HG03045 (cell line): ENCODE measurements around the gene CCAR1.
A peak's percentile ranks its signal among the peaks of the same experiment; 100 is the strongest.
"Not testable (repeated sequence)": the region's sequence is repeated elsewhere in the genome, so short reads cannot be mapped to it uniquely, and the experiment has no call there.

ENCODE experiments used
- ATAC-seq: cut with Tn5 transposase; IDR thresholded peaks from one replicate; pipeline ENCODE4 v1.9.1; 2021; ENCODE audit warnings: mild to moderate bottlenecking, moderate library complexity; ENCODE audit not compliant: unreplicated experiment

CCAR1 gene

DNA sequence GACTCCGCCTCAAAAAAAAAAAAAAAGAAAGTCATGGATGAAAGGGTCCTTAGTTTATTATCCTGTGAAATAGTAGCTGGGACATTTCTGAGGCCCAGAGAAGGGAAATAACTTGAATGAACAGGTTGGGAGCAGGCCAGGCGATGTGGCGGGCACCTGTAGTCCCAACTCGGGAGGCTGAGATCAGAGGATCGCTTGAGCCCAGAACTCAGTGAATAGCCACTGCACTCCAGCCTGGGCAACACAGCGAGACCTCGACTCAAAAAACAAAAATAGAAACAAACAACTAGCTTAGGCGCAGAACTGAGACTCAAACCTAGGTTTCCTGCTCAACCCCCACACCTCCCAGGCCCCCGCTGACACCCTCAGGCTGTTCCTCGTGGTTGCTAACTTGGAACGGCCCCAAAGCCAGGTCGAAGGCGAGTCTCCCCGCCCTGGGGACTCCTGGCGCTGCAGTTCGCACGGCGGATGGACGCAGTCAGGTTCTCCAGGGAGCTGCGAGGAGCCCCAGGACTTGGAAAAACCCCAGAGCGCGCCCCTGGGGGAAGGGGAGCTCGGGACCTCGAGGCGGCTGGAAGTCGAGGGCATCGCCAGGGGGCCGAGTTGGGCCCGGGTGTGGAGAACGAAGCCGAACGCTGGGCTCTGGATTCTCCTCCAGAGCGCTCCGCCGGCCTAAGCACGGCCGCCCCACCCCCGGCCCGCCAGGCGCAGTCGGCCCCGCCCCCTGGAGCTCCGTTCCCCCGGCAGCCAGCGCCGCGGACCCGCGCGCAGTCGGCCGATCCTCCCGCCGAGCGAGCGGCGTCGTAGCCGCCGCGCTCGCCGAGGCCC lies 105.9 kb downstream of the CCAR1 start, which contains the start of gene STOX1:
STOX1 (plus strand) TSS at position 768 of the 828 bp plus-strand sequence. CDS start 93 bp downstream, outside the sequence.
- ATAC-seq: peak; percentile 58

DNA sequence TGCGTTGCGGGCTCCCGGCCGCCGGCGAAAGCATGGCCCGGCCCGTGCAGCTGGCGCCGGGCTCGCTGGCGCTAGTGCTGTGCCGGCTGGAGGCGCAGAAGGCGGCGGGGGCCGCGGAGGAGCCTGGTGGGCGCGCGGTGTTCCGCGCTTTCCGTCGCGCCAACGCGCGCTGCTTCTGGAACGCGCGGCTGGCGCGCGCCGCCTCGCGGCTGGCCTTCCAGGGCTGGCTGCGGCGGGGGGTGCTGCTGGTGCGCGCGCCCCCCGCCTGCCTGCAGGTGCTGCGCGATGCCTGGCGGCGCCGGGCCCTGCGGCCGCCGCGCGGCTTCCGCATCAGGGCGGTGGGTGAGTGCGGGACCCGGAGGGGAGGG lies 106.5 kb downstream of the CCAR1 start:
- peak; percentile 30 for ATAC-seq

DNA sequence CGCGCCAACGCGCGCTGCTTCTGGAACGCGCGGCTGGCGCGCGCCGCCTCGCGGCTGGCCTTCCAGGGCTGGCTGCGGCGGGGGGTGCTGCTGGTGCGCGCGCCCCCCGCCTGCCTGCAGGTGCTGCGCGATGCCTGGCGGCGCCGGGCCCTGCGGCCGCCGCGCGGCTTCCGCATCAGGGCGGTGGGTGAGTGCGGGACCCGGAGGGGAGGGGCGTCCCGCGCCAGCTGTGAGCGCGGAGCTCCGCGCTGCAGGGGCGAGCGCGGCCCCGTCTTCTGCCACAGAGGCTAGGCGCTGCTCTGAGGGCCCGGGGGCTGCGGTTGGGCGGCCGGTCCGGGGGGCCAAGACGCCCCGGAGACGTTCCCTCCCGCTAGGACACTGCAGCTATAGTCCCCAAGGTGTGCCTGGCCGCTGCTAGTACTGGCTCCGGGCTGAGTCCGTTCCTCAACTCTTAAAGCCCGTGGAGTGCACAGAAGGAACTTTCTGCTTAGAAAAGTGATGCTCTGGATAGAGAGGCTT lies 107.1 kb downstream of the CCAR1 start:
- peak; percentile 29 for ATAC-seq

DNA sequence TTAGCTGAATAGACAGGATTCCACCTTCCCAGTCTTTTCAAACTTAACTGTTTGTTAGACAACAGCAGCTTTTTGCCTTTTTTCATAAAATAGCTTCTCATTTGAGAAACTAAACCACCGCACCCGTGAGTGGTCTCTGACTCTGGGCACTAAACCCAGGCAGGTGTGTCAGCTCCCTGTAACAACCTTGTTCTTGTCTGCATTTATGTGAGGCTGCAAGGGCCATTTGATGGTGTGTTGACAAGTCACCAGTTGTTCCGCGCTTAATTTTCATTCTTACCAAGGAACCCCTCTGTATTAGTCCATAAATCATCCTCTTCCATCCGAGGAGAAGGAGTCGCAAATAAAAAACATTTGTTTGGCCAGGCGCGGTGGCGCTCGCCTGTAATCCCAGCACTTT lies 107.8 kb downstream of the CCAR1 start:
- ATAC-seq: no peak

DNA sequence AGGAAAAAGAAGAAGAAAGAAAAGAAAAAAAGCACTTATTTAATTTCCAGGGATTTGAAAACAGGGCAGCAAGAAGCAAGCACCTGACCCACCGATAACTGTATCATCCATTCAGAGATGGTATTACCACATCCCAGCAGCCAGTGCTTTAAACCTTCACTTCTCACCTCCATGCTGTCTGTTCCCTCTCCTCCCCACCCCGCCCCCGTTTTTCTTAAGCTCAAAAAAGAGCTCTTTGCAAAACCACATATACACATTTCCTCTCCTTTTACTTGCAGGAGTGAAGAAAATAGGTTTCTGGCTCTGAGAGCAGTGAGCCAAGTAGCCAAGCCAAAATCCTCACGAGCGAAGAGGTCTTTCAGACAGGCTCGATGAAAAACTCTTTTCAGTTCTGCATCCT lies 108.5 kb downstream of the CCAR1 start:
- ATAC-seq: no peak

DNA sequence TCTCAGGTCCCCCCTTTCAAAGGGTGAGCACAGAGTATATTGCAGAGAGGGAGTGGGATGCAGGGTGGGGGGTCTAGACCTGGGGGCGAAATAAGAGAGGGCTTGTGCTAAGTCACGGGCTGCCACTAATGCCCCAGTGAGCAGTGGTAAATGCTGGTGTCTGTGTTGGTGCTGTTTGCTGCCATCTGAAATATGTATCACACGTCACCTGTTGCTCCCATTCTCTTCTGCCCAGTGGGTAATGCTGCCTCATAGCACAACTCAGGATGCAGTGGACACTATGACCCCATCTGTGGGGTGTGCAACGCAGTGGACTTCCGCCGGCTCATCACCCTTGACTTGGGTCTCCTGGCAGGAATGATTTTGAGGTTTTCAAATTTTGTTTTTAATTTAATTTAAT lies 108.9 kb downstream of the CCAR1 start:
- no peak for ATAC-seq

DNA sequence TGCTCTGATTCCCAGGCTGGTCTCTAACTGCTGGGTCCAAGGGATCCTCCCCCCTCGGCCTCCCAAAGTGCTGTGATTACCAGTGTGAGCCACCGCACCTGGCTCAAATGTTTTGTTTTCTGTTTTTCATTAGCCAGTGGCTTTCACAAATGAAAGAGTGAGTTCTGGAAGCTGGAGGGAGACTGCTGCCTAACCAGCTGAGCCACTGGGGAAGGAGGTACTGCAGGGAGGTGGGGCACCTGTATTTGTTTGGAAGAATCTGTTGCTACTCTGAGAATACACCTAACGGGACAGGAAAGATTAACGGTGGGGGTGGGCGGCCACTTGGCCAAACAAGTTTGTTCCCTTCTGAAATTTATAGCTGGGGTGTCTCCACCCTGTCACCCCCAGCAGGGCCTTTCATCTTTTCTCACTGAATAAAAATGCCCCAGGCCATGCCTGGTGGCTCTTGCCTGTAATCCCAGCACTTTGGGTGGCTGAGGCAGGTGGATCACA lies 111.0 kb downstream of the CCAR1 start:
- no peak for ATAC-seq

DNA sequence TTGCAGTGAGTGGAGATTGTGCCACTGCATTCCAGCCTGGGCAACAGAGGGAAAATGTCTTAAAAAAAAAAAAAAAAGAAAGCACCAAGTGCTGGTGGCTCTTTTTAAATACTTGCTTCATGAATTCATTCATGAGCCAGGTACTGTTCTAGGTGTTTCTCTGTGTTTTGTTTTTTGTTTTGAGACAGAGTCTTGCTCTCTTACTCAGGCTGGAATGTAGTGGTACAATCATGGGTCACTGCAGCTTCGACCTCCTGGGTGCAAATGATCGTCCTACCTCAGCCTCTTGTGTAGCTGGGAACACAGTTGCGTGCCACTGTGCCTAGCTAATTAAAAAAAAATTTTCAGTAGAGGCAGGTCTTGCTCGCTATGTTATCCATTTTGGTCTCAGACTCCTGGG lies 111.6 kb downstream of the CCAR1 start:
- no peak for ATAC-seq

DNA sequence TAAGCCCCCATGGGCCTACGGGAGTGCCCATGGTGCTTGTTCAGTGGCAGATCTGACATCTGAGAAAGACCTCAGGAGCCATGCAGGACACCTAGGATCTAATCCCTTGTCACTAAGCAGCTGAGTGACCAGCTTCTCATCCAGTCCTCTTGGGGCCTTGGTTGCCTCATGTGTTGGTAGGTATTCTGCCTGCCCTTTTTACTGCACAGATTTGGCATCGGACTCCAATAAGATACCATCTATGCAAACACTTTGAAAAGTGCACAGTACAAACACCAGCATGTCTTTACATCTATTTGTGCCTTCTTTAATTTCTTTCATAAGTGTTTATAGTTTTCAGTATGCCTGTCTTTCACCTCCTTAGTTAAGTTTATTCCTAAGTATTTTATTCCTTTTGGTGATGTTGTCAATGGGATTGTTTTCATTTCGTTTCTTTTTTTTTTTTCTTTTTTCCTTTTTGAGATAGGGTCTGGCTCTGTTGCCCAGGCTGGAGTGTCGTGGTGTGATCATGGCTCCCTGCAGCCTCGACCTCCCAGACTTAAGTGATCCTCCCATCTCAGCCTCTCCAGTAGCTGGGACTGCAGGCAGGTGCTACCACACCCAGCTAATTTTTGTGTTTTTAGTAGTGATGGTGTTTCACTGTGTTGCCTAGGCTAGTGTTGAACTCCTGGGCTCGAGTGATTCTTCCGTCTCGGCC lies 116.7 kb downstream of the CCAR1 start:
- ATAC-seq: no peak

DNA sequence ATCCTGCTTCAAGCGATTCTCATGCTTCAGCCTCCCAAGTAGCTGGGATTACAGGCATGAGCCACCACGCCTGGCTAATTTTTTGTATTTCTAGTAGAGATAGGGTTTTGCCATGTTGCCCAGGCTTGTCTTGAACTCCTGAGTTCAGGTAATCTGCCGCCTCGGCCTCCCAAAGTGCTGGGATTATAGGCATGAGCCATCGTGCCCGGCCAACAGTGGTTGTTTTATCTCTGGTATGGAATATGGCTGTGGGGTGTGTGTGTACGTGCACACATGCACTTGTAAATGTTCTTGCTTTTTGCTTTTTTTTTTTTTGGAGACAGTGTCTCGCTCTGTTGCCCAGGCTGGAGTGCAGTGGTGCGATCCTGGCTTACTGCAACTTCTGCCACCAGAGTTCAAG lies 119.6 kb downstream of the CCAR1 start:
- not testable (repeated sequence) for ATAC-seq
